GM10266 (cell line): ENCODE measurements around the gene ACACA.

Experiments used
- DNase-seq: peaks from one replicate; pipeline ENCODE4 v3.0.0; 2012; ENCODE audit errors: extremely low spot score
- TF ChIP-seq, protein P1 (sequence below): IDR thresholded peaks from 2 replicates; pipeline ENCODE4 v1.5.1; 2012; ENCODE audit warnings: mild to moderate bottlenecking, low read depth; ENCODE audit not compliant: control insufficient read depth, insufficient read depth; ENCODE audit errors: missing control alignments

Gene ACACA

DNA sequence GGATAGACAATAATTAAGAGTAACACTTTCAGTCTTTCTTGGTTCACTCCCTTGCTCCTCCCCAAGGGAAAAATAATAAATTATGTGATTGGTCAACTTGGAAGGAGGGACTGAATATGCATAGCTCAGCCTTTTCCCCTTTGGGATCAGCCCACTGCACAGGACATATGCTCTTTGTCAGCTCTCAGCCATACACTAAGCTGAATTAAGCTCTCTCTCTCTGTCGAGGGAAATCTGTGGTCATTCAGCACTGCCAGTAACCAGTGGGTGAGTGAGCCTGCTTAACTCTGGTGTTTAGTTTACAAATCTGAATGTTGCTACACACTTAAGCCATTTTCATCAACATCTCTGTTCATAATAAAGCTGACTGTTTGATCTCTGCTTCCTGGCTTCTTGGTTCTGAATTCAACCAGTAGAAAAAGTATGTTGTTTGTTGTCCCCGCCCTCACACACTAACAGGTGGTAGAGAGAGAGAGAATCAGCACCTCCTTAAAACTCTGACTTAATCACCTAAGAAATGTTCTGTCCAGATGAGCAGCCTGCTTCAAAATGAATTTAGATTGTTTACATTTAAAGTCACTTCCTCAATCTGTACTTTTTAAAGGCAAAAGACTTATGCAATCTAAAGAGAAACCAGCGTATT lies 133.1 kb downstream of the ACACA start:
- DNase-seq = no peak
- TF ChIP-seq, protein P1, sequence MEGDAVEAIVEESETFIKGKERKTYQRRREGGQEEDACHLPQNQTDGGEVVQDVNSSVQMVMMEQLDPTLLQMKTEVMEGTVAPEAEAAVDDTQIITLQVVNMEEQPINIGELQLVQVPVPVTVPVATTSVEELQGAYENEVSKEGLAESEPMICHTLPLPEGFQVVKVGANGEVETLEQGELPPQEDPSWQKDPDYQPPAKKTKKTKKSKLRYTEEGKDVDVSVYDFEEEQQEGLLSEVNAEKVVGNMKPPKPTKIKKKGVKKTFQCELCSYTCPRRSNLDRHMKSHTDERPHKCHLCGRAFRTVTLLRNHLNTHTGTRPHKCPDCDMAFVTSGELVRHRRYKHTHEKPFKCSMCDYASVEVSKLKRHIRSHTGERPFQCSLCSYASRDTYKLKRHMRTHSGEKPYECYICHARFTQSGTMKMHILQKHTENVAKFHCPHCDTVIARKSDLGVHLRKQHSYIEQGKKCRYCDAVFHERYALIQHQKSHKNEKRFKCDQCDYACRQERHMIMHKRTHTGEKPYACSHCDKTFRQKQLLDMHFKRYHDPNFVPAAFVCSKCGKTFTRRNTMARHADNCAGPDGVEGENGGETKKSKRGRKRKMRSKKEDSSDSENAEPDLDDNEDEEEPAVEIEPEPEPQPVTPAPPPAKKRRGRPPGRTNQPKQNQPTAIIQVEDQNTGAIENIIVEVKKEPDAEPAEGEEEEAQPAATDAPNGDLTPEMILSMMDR = no peak

DNA sequence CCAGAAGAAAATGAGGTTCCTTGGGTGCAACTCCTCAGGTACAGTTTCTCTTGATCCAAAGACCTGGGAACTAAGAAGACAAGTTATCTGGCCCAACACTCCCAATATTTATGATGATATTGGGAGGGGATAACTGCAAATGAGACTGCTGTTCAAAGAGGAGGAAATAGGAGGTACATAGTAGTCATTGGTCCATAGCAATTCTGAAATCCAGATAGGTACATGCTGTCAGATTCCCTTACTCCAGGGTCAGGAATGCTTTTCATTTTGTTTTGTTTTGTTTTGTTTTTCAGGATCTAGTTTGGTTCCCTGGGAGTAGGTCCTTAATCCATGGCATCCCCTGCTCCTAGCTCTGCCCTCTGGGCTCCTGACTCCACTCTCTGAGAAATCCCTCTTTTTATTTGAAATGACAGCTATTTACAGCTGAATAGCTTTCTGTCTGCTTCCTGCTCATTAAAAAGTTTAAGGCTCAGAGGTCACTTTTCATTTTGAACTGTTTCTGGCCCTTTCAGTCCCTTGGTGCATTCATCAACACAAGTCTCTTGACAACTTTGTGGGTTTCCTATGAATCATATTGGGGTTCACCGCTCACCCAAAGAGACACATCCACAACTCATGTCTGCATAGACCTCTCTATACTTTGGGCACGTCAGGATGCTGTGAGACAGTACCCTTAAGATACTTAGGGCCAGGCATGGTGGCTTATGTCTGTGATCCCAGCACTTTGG lies 141.0 kb downstream of the ACACA start:
- no peak for DNase-seq
- TF ChIP-seq, protein P1 = no peak

DNA sequence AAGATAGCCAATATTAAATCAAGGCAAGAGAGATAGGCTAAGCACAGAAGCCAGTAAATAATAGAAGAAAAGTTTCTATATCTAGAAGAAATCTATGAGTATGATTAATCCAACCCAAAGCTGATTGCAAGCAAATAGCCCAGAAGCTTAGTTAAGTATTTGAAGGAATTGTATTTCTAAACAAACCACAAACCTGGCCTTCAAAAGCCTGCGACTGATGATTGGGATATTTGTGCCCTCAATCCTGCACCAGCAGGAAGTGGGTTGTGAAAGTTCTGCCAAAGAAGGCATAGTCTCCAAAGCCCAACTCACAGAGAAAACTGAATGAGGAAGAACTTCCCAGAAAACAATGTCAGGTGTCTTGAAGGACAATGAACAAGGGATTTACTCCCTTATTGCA lies 145.3 kb downstream of the ACACA start:
- TF ChIP-seq, protein P1 = no peak
- DNase-seq = no peak

DNA sequence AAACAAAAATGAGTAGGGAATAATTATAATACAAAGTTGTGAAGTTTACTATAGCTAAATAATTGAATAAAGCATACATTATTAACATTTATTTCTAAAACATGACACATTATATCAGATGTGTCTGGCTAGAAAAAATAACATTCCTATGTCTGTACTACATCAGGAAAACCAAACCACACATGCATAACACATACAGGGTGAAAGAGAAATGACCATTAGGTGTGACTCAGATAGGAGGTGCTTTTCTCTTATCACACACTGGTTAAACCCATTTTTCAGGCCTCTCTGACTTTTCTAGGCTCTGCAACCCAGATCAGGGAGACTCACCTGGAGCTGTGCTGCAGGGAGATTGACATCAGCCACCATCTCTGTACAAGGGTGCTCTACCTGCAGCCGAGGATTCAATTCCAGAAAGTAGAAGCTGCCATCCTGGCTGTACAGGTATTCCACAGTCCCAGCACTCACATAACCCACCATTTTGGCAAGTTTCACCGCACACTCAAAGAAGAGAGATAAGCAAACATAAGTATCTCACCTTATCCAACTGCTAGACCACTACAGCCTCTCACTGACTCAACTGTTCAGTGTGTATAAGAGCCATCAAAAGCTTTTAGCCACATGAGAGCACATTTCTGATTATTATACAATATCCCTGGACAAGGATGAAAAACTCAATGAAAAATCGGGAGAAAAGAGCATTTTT lies 147.5 kb downstream of the ACACA start:
- DNase-seq = no peak
- TF ChIP-seq, protein P1 = no peak

DNA sequence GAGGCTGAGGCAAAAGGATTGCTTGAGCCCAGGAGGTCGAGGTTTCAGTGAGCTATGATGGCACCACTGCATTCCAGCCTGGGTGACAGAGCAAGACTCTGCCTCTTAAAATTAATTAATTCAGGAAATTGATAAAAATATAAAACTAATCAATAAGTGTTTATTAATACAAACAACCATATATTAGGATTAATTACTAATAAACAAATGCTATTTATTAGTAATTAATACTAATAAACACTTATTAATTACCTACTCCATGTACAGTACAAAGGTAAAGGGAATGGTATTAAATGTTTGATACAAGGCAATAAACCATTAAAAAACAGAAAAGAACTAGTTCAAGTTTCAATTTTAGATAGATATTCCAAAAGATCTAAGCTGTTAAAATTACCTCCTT lies 150.0 kb downstream of the ACACA start:
- TF ChIP-seq, protein P1 = no peak

DNA sequence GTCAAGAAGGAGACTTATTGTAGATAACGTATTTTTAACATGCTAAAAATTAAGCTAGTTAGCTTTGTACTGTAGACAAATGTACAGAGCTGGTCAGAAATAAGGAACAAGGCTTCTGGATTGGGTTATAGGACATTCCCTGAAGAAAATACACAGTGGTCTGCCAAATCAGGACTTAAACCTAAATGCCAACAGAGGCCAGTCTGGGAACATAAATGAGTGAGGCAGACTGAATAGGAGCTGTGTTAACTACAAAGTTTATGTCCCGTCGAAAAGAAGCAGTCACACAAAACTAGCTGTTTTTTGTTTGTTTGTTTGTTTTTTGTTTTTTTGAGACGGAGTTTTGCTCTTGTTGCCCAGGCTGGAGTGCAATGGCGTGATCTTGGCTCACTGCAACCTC lies 151.2 kb downstream of the ACACA start:
- TF ChIP-seq, protein P1 = no peak
- no peak for DNase-seq

More for the DNA sequence above, 150.0 kb downstream of the ACACA start:
- no peak for DNase-seq
